Neural progenitor cell (in vitro differentiated cells): ENCODE data around the gene CABLES1.

Experiments
- CTCF ChIP-seq: fragments of 200-600 bp; sonication (generic); IDR thresholded peaks from 2 replicates; pipeline ENCODE4 v1.5.1; 2017; ENCODE audit warnings: antibody characterized with exemption, mild to moderate bottlenecking
- EZH2 ChIP-seq: fragments of 200-600 bp; sonication (generic); IDR thresholded peaks from 2 replicates; pipeline ENCODE4 v1.6.1; 2017; ENCODE audit warnings: antibody characterized with exemption, mild to moderate bottlenecking, moderate library complexity
- EZH2phosphoT487 ChIP-seq: fragments of 200-600 bp; sonication (generic); IDR thresholded peaks from 2 replicates; pipeline ENCODE4 v1.6.1; 2017; ENCODE audit warnings: antibody characterized with exemption

- TF ChIP-seq CTCF (no peak), EZH2 (no peak), EZH2phosphoT487 (no peak)
Observed at GRCh38 chr18:23284629-23285028, 149.3 kb downstream of the CABLES1 start.
